Parathyroid adenoma (tissue), 2 donors: ENCODE results near the gene RARS1.

Experiments used
- H2AFZ ChIP-seq: fragments of 300-600 bp; sonication (generic); one replicate; pipeline ENCODE4 v1.7.0; 2017; ENCODE audit warnings: antibody characterized with exemption, mild to moderate bottlenecking
- H3K27ac ChIP-seq: fragments of 300-600 bp; sonication (generic); one replicate; pipeline ENCODE4 v1.7.0; 2017
- H3K27me3 ChIP-seq: fragments of 300-600 bp; sonication (generic); one replicate; pipeline ENCODE4 v1.7.0; 2017; ENCODE audit warnings: low read length; ENCODE audit not compliant: control insufficient read depth, insufficient read depth
- H3K36me3 ChIP-seq: fragments of 300-600 bp; sonication (generic); one replicate; pipeline ENCODE4 v1.7.0; 2017; ENCODE audit warnings: low read length; ENCODE audit not compliant: control insufficient read depth, insufficient read depth
- H3K4me1 ChIP-seq: fragments of 300-600 bp; sonication (generic); one replicate; pipeline ENCODE4 v1.7.0; 2017; ENCODE audit warnings: control low read depth
- H3K4me2 ChIP-seq: fragments of 300-600 bp; sonication (generic); one replicate; pipeline ENCODE4 v1.7.0; 2017; ENCODE audit warnings: low read length
- H3K4me3 ChIP-seq: fragments of 300-600 bp; sonication (generic); one replicate; pipeline ENCODE4 v1.7.0; 2017; ENCODE audit warnings: low read depth, low read length
- H3K79me2 ChIP-seq: fragments of 300-600 bp; sonication (generic); one replicate; pipeline ENCODE4 v1.7.0; 2017; ENCODE audit warnings: control low read depth
- H3K9ac ChIP-seq: fragments of 300-600 bp; sonication (generic); one replicate; pipeline ENCODE4 v1.7.0; 2017; ENCODE audit warnings: mild to moderate bottlenecking
- H3K9me3 ChIP-seq: fragments of 300-600 bp; sonication (generic); one replicate; pipeline ENCODE4 v1.7.0; 2017; ENCODE audit warnings: low read length; ENCODE audit not compliant: control insufficient read depth
- TF ChIP-seq, protein P1 (sequence below): fragments of 300-600 bp; sonication (generic); IDR thresholded peaks from one replicate; pipeline ENCODE4 v1.7.0; 2017; ENCODE audit warnings: antibody characterized with exemption, mild to moderate bottlenecking
- donor health status: primary hyperparathyroidism.

The RARS1 gene

DNA sequence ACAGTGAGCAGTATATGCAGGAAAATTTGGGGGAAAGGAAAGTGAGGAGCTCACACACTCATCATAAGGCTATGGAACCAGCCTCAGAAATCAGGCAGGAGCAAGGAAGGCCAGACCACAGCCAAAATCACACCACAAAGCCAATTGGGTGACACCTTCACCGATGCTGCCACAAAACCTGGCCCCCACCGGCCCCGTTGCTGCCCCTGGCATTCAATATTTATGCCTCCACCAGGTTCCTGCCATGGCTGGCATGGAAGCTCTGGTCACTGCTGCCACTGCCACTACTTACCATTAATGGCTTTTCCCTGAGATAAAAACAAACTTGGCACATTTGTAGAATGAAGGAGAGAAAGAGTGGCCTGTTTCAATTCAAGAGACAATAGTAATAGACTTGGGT is 28.7 kb upstream of the RARS1 start:
- TF ChIP-seq, protein P1, sequence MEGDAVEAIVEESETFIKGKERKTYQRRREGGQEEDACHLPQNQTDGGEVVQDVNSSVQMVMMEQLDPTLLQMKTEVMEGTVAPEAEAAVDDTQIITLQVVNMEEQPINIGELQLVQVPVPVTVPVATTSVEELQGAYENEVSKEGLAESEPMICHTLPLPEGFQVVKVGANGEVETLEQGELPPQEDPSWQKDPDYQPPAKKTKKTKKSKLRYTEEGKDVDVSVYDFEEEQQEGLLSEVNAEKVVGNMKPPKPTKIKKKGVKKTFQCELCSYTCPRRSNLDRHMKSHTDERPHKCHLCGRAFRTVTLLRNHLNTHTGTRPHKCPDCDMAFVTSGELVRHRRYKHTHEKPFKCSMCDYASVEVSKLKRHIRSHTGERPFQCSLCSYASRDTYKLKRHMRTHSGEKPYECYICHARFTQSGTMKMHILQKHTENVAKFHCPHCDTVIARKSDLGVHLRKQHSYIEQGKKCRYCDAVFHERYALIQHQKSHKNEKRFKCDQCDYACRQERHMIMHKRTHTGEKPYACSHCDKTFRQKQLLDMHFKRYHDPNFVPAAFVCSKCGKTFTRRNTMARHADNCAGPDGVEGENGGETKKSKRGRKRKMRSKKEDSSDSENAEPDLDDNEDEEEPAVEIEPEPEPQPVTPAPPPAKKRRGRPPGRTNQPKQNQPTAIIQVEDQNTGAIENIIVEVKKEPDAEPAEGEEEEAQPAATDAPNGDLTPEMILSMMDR: no peak
- no peaks in the 10 kb centered on the region for H3K27me3 ChIP-seq
- no peaks in the 10 kb centered on the region for H3K9me3 ChIP-seq
- no peak overlapping the region for H3K9ac ChIP-seq
- H3K4me1 ChIP-seq: no peaks in the 10 kb centered on the region
- H3K4me3 ChIP-seq: no peak overlapping the region
- H3K4me2 ChIP-seq: no peak overlapping the region
- no peaks in the 10 kb centered on the region for H3K36me3 ChIP-seq
- no peak overlapping the region for H3K27ac ChIP-seq
- no peak overlapping the region for H2AFZ ChIP-seq
- no peaks in the 10 kb centered on the region for H3K79me2 ChIP-seq

DNA sequence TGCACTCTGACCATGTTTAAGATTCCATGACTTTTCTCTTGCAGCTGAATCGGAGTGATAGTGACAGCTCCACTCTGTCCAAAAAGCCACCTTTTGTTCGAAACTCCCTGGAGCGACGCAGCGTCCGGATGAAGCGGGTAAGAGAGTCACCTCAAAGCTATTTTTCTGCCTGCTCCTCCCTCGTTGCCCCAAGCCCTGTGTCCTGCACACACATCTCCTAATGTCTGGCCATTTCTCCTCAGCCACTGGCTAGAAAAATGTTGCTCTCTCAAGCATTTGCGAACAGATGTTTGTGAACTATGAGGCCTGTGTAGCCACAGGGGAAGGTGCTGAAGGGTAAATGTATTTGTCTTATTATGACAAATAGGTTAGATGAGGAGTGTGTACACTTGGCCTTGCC is 25.7 kb upstream of the RARS1 start:
- H3K79me2 ChIP-seq: no peaks in the 10 kb centered on the region
- H3K9ac ChIP-seq: no peak overlapping the region
- H3K4me2 ChIP-seq: no peak overlapping the region
- H3K4me3 ChIP-seq: no peak overlapping the region
- no peak overlapping the region for H3K27ac ChIP-seq
- no peaks in the 10 kb centered on the region for H3K4me1 ChIP-seq
- no peaks in the 10 kb centered on the region for H3K27me3 ChIP-seq
- H2AFZ ChIP-seq: no peak overlapping the region
- TF ChIP-seq, protein P1: no peak
- no peaks in the 10 kb centered on the region for H3K36me3 ChIP-seq
- no peaks in the 10 kb centered on the region for H3K9me3 ChIP-seq

DNA sequence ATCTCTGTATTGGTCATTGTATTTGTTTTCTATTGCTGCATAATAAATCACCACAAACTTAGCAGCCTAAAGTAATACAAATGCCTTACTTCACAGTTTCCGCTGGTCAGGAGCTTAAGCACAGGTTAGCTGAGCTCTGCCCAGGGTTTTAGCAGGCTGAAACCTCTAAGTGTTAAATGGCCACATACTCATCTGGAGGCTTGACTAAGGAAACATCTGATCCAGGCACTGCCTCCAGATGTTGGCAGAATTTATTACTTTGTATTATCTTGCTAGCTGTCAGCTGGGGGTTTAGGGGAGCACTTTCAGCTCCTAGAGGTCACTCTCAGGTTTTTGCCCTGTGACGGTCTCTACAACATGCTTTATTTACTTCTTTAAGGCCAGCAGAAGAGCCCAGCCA is 23.2 kb upstream of the RARS1 start:
- Histone ChIP-seq H3K4me3 (no peak overlapping the region), H3K27ac (no peak overlapping the region), H3K36me3 (no peaks in the 10 kb centered on the region), H3K27me3 (no peaks in the 10 kb centered on the region), H2AFZ (no peak overlapping the region), H3K4me1 (no peaks in the 10 kb centered on the region), H3K9me3 (no peaks in the 10 kb centered on the region), H3K9ac (no peak overlapping the region), H3K4me2 (no peak overlapping the region), H3K79me2 (no peaks in the 10 kb centered on the region)
- TF ChIP-seq, protein P1: no peak

DNA sequence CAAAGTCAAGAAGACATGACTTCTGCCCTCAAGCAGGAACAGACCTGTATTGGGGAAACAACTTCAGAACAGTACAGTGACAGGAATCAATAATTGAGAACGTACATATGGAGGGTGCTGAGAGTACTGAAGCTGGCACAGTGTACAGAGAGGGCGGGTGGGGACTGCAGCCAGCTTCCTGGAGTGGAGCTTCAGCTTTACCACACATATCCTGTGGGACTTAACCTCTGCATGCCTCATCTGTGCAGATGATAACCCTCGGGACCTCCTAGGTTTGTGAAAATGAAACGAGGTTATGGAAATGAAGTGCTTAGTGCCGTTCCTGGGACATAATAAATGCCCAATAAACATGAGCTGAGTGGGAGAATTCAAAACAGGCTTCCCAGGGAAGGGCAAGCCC is 22.1 kb upstream of the RARS1 start:
- Histone ChIP-seq H3K27ac (no peak overlapping the region), H3K36me3 (no peaks in the 10 kb centered on the region), H3K4me1 (no peaks in the 10 kb centered on the region), H3K27me3 (no peaks in the 10 kb centered on the region), H2AFZ (no peak overlapping the region), H3K79me2 (no peaks in the 10 kb centered on the region), H3K9me3 (no peaks in the 10 kb centered on the region), H3K4me3 (no peak overlapping the region), H3K9ac (no peak overlapping the region), H3K4me2 (no peak overlapping the region)
- TF ChIP-seq, protein P1: no peak

DNA sequence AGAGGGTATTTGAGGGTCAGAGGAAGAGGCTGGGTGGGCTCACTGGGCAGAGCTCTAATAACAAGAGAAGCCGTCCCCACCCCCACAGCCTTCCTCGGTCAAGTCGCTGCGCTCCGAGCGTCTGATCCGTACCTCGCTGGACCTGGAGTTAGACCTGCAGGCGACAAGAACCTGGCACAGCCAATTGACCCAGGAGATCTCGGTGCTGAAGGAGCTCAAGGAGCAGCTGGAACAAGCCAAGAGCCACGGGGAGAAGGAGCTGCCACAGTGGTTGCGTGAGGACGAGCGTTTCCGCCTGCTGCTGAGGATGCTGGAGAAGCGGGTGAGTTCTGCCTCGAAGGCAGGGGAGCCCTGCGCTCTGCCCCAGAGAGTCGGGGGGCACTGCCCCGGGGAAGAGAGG is 21.6 kb upstream of the RARS1 start:
- H3K4me3 ChIP-seq: no peak overlapping the region
- no peak overlapping the region for H2AFZ ChIP-seq
- no peak overlapping the region for H3K27ac ChIP-seq
- H3K9ac ChIP-seq: no peak overlapping the region
- no peaks in the 10 kb centered on the region for H3K36me3 ChIP-seq
- H3K79me2 ChIP-seq: no peaks in the 10 kb centered on the region
- no peak overlapping the region for H3K4me2 ChIP-seq
- TF ChIP-seq, protein P1: no peak
- no peaks in the 10 kb centered on the region for H3K9me3 ChIP-seq
- no peaks in the 10 kb centered on the region for H3K4me1 ChIP-seq
- no peaks in the 10 kb centered on the region for H3K27me3 ChIP-seq
